GM19240 (cell line): ENCODE measurements around the gene ADD2.
"Not testable (repeated sequence)": the region's sequence is repeated elsewhere in the genome, so short reads cannot be mapped to it uniquely, and the experiment has no call there.

Source experiments
- DNase-seq: peaks from one replicate; pipeline ENCODE4 v3.0.0; 2011; ENCODE audit warnings: low spot score; ENCODE audit not compliant: insufficient read length

Gene ADD2

DNA sequence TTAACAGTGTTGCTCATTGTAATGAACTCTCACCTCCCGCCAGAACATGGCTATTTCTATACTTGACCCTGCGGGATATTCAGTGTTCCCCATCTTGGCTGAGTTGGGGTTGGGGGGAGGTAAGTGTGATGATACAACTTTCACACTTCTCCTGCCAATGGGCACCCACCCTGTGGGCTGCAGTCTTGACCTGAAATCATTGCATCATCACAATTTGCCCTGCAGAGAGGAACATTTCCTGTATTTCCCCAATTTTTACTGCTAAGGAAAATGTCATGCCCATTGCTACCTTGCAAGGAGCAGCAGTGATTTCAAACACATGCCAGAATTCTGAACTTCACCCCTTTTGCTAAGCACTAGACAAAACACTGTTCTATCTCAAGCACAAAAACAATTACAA, 92.1 kb downstream of the ADD2 start:
- no peak for DNase-seq

DNA sequence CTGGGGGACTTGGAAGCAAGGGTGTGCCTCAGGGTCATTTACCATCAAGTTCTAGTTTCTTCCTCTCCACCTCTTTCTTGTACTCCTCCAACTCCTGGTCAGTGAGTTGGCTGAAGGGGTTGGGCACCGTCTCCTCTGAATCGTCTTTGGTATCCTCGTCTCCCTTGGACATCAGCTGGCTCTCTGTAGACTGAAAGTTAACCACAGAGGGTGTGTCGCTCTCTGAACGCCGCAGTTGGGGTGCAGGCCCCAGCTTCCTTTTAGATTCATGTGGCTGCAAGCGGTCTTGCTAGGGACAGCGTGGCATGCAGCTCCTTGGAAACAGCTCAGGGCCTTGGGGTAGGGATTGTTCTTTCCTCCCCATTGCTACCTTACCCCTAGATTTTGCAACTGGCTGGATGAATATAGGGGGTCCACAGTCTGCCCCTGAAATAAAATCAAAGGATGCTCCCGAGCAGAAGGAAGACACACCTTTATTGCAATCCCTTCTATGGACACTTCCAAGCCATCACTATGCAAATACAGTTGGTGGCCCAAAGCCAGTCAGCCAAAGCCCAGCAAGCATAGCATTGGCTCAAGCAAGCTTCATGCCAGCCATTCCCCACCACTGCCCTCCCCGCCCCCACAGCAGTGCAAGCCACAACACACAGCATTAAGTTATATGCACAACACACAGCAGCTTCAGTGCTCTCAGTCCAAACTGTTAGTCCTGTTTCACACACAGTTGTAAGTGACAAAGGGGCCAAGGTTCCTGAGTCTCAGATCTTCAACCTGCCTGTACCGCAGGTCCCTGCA, 93.2 kb downstream of the ADD2 start:
- DNase-seq, result no peak

DNA sequence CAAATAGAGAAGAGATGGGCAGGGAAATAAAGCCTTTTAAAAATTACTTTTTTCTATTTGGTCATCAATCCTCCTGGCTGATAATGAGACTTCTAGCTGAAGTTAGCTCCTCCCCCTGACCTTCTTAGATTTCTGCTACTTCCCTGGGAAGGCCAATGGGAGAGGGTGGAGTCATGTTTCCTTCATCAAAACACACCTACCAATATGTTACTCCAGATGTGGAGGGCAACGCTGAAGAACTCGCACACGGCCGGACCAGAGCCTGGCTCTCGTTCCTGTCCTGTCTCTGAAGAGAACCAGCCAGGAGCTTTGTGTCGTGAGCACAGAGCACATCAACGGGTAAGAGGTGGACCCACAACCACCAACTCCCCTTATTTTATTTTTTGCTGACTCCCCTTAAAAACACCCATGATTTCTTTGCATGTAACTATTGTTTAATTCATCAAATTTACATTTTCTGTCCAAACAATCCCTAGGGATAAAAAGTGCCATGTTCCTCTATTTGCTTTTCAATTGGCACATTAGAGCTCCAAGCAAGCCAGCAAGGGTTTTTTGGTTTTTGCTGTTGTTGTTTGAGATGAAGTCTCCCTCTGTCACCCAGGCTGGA, 94.9 kb downstream of the ADD2 start:
- DNase-seq, result no peak

DNA sequence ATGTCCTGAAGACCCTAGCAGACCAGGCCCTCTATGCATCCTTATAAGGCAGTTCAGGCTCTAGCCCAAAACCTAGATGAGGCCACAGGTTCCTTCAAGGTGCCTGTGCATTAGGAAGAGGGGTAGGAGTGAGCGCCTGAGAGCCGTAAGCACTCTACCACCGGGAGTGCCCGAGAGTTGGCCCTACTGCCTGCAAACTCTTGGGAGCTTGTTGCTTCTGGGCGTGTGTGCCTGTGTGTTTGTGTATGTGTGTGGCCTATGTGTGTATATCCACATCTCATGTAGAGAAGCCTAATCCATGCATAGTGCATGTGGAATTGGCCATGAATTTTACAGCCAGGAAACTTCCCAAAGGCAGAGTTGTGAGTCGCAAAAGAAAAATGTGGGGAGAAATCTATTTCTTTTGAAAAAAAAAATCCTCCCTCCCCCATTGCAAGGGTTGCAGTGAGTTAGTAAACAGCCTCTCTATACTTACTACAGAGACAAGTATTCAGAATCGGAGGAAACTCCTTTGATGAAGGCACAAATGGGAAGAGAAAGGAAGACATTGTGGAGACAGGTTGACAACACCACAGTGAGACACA, 96.8 kb downstream of the ADD2 start:
- no peak for DNase-seq

DNA sequence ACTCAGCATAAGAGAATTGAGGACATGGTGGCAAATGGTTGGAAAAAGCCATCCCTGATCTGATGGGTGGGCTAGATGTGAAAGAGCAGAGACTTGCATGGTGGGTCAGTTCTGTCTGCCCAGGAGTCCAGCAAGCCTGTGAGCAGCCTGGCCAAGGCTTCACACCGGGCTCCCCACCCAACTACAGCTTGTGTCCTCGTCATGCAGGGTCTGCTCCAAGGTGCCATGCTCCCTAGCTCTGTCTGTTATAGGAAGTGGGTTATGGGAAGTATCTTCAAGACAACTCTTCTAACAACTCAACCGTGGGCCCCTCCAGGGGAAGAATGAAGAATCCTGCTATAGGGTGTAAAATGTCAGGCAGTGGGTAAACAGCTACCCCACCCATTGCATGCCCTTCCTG, 97.4 kb downstream of the ADD2 start:
- DNase-seq, result no peak

DNA sequence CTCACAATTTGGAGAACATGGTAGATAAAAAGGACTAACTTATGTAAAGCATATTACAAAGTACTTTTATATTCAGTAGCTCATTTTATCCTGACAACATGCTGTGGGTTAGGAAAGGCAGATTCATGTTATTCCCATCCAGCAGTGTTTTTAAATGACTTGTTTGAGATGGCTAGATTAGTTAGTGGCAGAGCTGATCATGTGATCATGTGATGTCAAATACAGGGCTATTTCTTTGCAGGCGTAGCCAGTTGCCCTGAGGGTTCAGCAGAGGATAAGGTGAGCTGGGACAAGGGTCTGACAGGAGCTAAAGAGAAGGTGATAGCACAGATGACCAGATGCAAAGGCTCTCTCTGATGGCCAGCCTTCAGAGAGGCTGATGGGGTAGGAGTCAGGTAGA, 97.8 kb downstream of the ADD2 start:
- DNase-seq, result no peak

DNA sequence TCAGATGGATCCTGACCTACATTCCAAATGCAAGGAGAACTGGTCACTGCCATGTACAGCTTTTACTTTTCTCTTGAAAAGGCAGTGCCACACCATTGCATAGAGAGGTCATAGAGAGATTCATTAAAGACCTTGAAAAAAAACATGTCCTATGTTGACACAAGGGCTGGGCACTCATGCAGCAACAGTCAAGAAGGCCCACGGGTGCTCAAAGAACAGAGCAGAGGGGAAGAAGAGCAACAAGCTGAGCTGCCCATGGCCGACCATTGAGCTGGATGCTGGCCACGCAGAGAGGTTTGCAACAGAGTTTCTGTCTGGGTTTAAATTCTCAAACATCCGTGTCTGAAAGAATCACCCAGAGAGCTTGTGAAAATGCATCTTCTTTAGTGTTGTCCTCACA, 99.1 kb downstream of the ADD2 start:
- no peak for DNase-seq

DNA sequence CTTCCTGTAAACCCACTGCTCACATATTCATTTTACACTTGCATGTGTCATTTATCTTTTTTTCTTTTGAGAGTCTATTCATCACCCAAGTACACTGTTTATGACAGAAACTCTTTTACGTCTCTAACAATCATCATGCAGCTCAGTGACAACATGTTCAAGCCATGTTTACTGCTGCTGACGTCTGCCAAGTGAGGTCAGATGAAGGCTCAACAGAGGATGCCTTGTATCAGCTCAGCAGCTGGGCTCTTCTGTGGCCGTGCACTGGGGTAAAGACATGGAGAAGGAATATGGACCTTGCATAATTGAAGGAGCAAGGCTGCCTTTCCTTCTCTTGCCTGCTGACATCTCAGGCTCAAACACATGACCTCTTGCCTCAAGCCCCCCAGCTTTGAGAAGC, 99.6 kb downstream of the ADD2 start:
- no peak for DNase-seq

DNA sequence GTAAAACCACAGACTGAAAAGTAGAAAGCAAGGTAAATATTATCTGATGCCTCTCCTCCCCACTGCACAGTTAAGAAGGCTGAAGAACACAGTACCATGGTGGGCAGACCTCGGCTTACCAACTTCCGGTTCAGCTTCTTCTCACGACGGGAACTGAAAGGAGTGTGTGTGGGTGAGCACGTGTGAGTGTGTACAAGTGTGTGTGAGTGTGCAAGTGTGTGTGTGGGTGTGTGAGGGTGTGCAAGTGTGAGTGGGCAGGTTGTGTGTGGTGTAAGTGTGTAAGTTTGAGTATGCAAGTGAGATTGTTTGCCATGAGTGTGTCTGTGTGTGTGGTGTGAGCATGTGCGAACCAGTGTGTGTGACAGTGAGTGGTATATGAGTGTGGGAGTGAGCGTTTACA, 103.5 kb downstream of the ADD2 start:
- DNase-seq, result no peak

DNA sequence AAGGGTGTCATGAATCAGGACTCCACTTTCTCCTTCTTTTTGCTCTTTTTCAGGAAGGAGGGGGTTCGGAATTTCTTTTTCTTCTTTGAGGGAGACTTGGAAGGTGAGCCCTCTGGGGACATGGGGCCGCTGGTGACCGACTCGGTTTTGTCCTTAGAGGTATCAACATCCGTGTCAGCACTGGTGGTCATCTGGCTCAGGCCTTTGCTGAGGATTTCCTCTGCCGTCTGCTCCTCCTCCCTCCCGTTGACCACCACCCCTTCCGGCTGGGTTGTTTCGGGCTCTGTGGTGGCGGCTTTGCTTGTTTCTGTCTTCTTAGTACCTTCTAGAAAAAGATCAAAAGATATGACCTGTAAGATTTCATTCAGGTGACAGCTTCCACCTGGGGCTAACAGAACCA, 104.6 kb downstream of the ADD2 start:
- DNase-seq, result no peak

DNA sequence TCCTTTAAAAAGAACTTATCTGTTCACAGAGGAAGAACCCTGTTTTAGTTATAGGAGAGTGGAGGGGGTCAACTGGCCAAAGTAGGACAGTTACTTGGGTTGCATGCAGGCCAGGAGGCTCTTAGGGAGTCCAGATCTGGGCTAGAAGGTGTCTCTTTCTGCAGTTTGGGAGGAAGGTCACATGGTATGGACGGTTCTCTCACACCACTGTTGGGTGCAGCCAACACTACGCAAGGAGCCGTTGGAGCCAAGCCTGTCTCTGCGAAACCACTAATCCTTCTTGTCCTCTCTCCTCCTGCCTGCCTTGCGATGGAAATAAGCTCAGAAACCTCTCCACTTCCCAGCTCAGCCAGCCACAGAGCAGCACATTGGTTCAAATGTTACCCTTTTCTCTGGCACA, 108.4 kb downstream of the ADD2 start:
- no peak for DNase-seq

DNA sequence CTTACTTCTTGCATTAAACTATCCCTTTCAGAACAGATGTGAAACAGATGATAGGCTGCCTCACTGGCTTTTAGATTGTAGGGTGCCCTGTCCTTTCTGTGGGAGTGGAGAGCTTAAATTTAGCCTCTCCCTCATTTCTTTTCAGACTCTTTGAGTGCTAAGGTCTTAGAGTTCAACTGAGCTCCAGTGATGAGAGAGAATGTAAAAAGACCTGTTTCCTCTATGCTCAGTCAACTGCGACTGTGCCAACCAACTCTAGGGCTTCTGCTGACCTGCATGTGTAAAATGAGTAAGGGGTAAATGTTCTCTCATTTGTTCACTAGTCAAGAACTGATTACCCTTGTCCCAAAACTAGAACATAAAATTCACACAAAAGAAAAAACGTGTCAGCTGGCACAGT, 109.5 kb downstream of the ADD2 start:
- no peak for DNase-seq

DNA sequence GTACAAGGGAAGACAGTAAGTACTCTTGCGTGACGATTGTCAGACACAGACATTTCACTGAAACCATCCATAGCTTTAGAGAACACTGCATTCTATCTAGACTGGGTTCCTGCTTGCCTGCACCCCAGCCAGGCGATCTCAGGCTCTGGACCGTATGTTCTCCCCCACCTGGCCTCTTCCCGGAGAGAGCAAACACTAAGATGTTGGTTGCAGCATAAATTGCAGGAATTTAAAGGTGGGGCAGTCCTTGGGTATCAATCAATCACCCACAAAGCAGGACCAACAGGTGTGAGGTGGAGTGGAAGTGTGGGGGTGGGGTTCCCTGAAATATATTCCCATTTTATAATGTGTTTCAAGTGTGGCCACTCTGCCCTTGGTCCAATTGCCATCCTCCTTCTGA, 110.8 kb downstream of the ADD2 start:
- no peak for DNase-seq

DNA sequence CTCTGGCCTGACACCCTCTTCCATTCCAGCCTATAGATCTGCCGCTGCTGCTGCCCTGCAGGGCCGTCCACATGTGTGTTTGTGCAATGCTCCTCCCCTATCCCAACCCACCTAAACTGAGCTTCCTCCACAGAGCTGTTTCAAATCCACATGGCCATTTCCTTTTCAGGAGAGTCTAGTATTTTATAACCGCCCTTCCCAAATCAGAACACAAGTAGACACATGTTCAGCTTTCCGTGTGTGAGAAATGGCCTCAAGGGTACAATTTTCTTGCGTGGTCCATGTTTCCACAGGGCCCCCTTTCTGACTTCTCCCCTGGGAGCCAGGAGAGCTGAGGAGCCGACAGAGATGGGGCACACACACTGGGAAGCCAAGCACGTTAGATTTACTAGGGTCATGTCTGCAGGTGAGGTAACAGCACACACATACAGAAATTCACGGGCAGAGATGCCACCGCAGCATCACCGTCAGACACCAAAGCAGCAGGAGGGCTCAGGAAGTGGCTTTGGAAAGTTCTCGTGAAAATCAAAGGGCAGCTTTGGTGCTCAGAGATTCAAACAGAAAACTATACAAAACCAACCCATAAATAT, 111.5 kb downstream of the ADD2 start:
- DNase-seq, result no peak

DNA sequence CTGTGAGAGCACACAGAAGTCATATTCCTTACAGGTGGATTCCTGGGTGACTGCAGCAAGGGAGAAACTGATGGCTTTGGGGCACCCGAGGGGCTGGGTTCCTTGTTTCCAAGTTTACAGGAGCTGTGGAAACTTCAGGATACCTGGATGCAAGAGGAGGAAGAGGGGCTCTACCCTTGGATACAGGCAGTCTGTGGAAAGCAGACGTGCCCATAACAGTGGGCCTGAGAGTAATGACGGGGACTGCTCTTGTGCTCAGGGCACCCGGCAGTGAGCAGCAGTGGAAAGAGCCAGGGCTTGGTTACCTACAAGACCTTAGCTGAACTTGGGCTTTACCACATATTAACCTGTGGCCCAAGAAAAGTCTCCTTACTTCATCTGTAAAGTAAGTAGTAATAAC, 112.2 kb downstream of the ADD2 start:
- no peak for DNase-seq

DNA sequence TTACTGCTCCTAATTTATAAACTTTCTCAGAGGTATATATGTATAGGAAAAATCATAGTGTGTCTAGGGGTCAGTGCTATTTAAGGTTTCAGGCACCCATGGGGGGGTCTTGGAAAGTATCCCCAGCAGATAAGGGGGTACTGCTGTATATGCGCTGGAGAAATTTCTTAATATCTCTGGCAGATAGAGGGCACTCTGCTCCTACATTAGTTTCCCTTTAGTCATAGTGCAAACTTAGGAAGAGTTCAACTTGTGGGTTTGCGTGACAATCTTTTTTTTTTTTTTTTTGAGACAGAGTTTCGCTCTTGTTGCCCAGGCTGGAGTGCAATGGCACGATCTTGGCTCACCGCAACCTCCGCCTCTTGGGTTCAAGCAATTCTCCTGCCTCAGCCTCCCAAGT, 112.8 kb downstream of the ADD2 start:
- DNase-seq, result not testable (repeated sequence)

DNA sequence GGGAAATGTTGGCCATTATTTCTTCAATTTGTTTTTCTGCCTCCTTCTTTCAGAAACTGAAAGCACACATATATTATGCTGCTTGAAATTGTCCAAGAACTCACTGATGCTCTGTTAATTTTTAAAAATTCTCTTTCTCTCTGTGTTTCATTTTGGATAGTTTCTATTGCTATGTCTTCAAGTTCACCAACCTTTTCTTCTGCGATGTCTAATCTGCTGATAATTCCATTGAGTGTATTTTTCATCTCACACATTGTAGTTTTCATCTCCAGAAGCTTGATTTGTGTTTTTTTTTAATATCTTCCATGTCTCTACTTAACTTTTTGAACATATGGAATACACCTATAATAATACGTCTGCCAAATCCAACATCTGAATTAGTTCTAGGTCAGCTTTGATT, 116.3 kb downstream of the ADD2 start:
- DNase-seq, result no peak

DNA sequence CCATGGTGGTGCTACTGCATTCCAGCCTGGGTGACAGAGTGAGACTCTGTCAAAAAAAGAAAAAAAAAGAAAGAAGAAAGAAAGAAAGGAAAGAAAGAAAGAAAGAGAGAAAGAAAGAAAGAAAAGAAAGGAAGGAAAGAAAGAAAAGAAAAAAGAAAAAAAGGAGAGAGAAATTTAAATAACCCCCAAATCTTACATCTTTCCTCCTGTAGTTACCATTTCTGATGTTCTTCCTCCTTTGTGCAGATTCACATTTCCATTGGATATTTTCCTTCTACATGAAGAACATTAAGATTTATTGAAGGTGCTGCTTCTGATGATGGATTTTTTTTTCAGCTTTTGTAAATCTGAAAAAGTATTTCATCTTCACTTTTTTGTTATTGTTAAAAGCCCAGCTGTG, 117.0 kb downstream of the ADD2 start:
- no peak for DNase-seq

DNA sequence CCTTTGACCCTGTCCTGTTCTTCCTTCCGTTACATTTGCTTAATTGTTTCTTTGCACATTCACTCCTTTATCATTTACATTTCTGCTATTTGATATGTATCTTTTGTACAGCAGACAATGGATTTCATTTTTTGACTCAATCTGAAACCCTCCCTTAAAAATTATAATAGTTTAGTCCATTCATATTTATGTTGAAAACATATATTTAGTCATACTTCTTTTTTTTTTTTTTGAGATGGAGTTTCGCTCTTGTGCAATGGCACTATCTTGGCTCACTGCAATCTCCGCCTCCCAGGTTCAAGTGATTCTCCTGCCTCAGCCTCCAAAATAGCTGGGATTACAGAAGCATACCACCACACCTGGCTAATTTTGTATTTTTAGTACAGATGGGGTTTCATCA, 119.0 kb downstream of the ADD2 start:
- no peak for DNase-seq

DNA sequence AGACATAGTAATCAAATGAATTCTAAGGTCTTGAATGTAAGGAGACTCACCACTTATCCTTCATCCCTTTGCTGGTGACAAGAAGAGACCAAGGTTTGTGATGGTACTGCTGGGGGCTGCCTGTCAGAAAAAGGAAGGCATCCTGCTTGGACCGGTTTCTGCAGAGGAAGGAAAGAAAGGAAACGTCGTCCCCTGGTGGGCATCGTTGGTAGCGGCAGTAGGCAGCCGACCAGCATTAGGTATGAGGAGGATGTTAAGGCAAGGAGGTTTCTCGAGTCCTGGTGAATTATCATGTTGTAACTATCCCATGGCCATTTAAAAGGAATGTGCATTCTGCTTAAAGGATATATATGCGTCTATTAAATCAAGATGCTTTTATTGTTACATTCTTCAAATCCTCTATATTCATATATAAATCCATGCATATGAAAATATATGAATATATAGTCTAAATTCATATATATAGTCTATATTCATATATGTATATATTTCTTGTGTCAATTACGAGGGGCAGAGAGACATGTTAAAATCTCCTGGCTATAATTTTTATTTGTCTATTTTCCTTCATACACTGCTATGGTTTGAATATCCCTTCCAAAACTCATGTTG, 120.0 kb downstream of the ADD2 start:
- peak; percentile 43 for DNase-seq

DNA sequence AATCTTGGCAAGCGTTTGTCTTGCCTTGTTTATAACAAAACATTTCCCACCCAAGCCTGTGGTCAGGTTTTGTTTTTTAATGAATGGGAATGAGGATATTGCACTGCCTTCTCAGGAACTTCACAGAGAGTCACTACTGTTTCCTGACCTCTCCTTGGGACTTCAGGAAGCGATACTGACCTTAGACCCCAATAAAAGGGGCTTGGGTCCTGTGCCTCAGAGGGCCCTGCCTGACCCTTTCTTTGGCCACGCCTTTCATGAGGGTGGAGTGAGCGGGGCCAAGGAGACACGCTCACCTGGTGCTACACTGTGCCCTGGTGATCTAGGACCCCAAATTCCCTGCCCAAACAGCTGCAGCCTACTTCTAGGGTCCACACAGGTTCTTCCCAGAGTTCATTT, 121.6 kb downstream of the ADD2 start:
- DNase-seq, result no peak

DNA sequence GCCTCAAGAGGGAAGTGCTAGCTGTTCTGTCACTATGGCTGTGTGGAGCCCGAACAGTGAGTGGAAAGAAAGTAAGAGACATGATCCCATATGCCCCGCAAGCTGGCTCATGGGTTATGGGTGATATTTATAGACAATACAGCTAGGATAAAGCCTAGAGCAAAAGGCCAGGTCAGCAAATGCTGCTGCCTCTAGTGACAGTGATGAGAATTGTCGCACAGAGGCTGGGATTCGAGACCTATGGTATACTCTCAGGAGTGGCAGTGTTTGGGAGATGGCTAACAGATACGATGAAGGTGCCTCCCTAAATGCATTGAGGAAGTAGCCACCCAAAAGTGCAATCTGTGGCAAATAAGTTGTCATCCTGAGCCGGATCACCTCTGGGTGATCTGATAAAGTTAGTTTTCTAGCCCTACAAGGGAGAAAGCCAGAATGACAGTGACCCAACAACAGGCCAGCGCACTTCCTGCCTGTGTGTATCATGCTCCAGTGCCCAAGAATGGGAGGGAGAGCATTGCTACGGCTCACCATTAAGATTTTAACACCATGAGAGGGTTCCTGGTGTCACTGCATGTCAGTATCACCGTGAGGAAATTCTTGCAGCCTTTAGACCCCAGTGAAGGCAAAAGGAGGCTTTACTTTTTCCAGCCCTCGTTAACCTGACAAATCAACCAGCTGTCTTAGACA, 122.1 kb downstream of the ADD2 start:
- DNase-seq, result no peak
